HEK293 (cell line): Measurements from ENCODE around the gene IMMP2L.

ENCODE experiments used
- AEBP2 ChIP-seq: fragments of 450-650 bp; formaldehyde crosslinking; IDR thresholded peaks from 2 replicates; pipeline ENCODE4 v1.5.1; 2016; ENCODE audit warnings: missing biosample characterization, missing genetic modification characterization, borderline replicate concordance
- CTCF ChIP-seq: fragments of 450-650 bp; formaldehyde crosslinking; IDR thresholded peaks from 2 replicates; pipeline ENCODE4 v1.5.1; 2016; ENCODE audit warnings: missing biosample characterization, missing genetic modification characterization
- RBAK ChIP-seq: fragments of 450-650 bp; formaldehyde crosslinking; IDR thresholded peaks from 2 replicates; pipeline ENCODE4 v1.5.1; 2016; ENCODE audit warnings: missing biosample characterization, missing genetic modification characterization
- SALL2 ChIP-seq: fragments of 450-650 bp; formaldehyde crosslinking; IDR thresholded peaks from 2 replicates; pipeline ENCODE4 v1.5.0; 2017; ENCODE audit warnings: missing biosample characterization, mild to moderate bottlenecking, missing genetic modification characterization, borderline replicate concordance
- SP2 ChIP-seq: fragments of 450-650 bp; formaldehyde crosslinking; IDR thresholded peaks from 2 replicates; pipeline ENCODE4 v1.5.1; 2016; ENCODE audit warnings: missing biosample characterization, missing genetic modification characterization
- YY1 ChIP-seq: fragments of 450-650 bp; formaldehyde crosslinking; IDR thresholded peaks from 2 replicates; pipeline ENCODE4 v1.5.1; 2018; ENCODE audit warnings: missing biosample characterization, missing genetic modification characterization
- ZNF24 ChIP-seq: fragments of 450-650 bp; formaldehyde crosslinking; IDR thresholded peaks from 2 replicates; pipeline ENCODE4 v1.5.1; 2016; ENCODE audit warnings: missing biosample characterization, missing genetic modification characterization
- ZNF639 ChIP-seq: fragments of 450-650 bp; formaldehyde crosslinking; IDR thresholded peaks from 2 replicates; pipeline ENCODE4 v1.5.1; 2016; ENCODE audit warnings: missing biosample characterization, missing genetic modification characterization
- ZNF660 ChIP-seq: fragments of 450-650 bp; IDR thresholded peaks from 2 replicates; pipeline ENCODE4 v1.5.1; 2018; ENCODE audit warnings: missing biosample characterization, mild to moderate bottlenecking, missing genetic modification characterization
- ZNF701 ChIP-seq: fragments of 450-650 bp; formaldehyde crosslinking; IDR thresholded peaks from 2 replicates; pipeline ENCODE4 v1.5.1; 2016; ENCODE audit warnings: missing biosample characterization, missing genetic modification characterization
- TF ChIP-seq, protein P1 (sequence below): fragments of 450-650 bp; formaldehyde crosslinking; IDR thresholded peaks from 2 replicates; pipeline ENCODE4 v1.5.1; 2016; ENCODE audit warnings: missing biosample characterization, missing genetic modification characterization

GRCh38 chr7:110941385-110941784 lies 620.9 kb downstream of the IMMP2L start:
- TF ChIP-seq SALL2 (tag by site-specific recombination) (no peak), RBAK (tag by site-specific recombination) (no peak), CTCF (tag by site-specific recombination) (no peak), ZNF639 (tag by site-specific recombination) (no peak), ZNF24 (tag by site-specific recombination) (no peak), ZNF660 (tag by site-specific recombination) (no peak), AEBP2 (tag by site-specific recombination) (no peak), SP2 (tag by site-specific recombination) (no peak), YY1 (tag by site-specific recombination) (no peak), ZNF701 (no peak)
- TF ChIP-seq, protein P1, sequence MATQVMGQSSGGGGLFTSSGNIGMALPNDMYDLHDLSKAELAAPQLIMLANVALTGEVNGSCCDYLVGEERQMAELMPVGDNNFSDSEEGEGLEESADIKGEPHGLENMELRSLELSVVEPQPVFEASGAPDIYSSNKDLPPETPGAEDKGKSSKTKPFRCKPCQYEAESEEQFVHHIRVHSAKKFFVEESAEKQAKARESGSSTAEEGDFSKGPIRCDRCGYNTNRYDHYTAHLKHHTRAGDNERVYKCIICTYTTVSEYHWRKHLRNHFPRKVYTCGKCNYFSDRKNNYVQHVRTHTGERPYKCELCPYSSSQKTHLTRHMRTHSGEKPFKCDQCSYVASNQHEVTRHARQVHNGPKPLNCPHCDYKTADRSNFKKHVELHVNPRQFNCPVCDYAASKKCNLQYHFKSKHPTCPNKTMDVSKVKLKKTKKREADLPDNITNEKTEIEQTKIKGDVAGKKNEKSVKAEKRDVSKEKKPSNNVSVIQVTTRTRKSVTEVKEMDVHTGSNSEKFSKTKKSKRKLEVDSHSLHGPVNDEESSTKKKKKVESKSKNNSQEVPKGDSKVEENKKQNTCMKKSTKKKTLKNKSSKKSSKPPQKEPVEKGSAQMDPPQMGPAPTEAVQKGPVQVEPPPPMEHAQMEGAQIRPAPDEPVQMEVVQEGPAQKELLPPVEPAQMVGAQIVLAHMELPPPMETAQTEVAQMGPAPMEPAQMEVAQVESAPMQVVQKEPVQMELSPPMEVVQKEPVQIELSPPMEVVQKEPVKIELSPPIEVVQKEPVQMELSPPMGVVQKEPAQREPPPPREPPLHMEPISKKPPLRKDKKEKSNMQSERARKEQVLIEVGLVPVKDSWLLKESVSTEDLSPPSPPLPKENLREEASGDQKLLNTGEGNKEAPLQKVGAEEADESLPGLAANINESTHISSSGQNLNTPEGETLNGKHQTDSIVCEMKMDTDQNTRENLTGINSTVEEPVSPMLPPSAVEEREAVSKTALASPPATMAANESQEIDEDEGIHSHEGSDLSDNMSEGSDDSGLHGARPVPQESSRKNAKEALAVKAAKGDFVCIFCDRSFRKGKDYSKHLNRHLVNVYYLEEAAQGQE (tag by site-specific recombination), result no peak
